ENCODE data around the gene TSHB.

GRCh38 chr1:115036814-115037507, 7.3 kb downstream of the TSHB start:
- TF ChIP-seq CTCF (conservative IDR thresholded peaks at IDR 0.05 in 1 of 2, IDR thresholded peaks at IDR 0.05 in 1 of 2; ENCODE audit: low read depth in 1 of 2, low read length in 2 of 2) (no peak), EZH2 (IDR thresholded peaks at IDR 0.05; ENCODE audit: low read length, missing control alignments) (no peak)
